Liver (tissue), 9 donors: ENCODE results near the gene EPB41L2. TPM values are rescaled to one million over a fixed set of nuclear protein-coding genes. Genes with fewer than 3 reads are reported as not detected.
A peak's percentile ranks its signal among the peaks of the same experiment; 100 is the strongest.

Source experiments
- DNase-seq: peaks from one replicate; pipeline ENCODE4 v3.0.0-alpha.2; 2017; ENCODE audit warnings: low spot score
- H3K27ac ChIP-seq, 2 donors: one replicate each; pipeline ENCODE4 v1.7.0; 2013; ENCODE audit warnings: inconsistent platforms in 2 of 2, low read length in 2 of 2, control low read depth in 1 of 2, low read depth in 1 of 2, mild to moderate bottlenecking in 1 of 2
- H3K27me3 ChIP-seq, 4 donors: one replicate each; pipeline versions ENCODE4 v1.6.1 to v1.7.0; 2013; ENCODE audit warnings: low read length in 3 of 4, inconsistent platforms in 1 of 4, mild to moderate bottlenecking in 1 of 4, moderate library complexity in 1 of 4; ENCODE audit not compliant: control insufficient read depth in 4 of 4, insufficient read depth in 4 of 4
- H3K36me3 ChIP-seq, 4 donors: one replicate each; pipeline versions ENCODE4 v1.6.1 to v1.7.0; 2013; ENCODE audit warnings: low read length in 3 of 4, mild to moderate bottlenecking in 3 of 4, low read depth in 1 of 4, moderate library complexity in 1 of 4; ENCODE audit not compliant: control insufficient read depth in 4 of 4, insufficient read depth in 3 of 4
- H3K4me1 ChIP-seq, 4 donors: one replicate each; pipeline versions ENCODE4 v1.6.1 to v1.7.0; 2013; ENCODE audit warnings: low read length in 3 of 4, mild to moderate bottlenecking in 3 of 4, moderate library complexity in 1 of 4; ENCODE audit not compliant: control insufficient read depth in 4 of 4, insufficient read depth in 4 of 4
- H3K4me3 ChIP-seq, 3 donors: one replicate each; pipeline versions ENCODE4 v1.6.1 to v1.7.0; 2013; ENCODE audit warnings: low read length in 3 of 3, control low read depth in 1 of 3, low read depth in 1 of 3, mild to moderate bottlenecking in 1 of 3
- H3K9ac ChIP-seq, 2 donors: one replicate each; pipeline ENCODE4 v1.7.0; 2013; ENCODE audit warnings: low read length in 2 of 2, mild to moderate bottlenecking in 2 of 2, moderate library complexity in 2 of 2, control low read depth in 1 of 2, low read depth in 1 of 2
- H3K9me3 ChIP-seq, 4 donors: one replicate each; pipeline versions ENCODE4 v1.6.1 to v1.7.0; 2013; ENCODE audit warnings: low read length in 3 of 4; ENCODE audit not compliant: control insufficient read depth in 4 of 4
- ATF3 ChIP-seq: IDR thresholded peaks from 2 replicates; pipeline ENCODE4 v1.6.1; 2016; ENCODE audit warnings: antibody characterized with exemption
- CTCF ChIP-seq: fragments of 150-350 bp; IDR thresholded peaks from 2 replicates; pipeline ENCODE4 v1.5.1; 2017; ENCODE audit warnings: improper control_type of control experiment, low read depth, low read length; ENCODE audit not compliant: missing input control
- EGR1 ChIP-seq, 2 donors: IDR thresholded peaks; 2 replicates each; pipeline ENCODE4 v1.6.1; 2016 to 2018; ENCODE audit warnings: antibody characterized with exemption in 2 of 2, low read depth in 2 of 2
- FOXA1 ChIP-seq: IDR thresholded peaks from 2 replicates; pipeline ENCODE4 v1.6.1; 2016; ENCODE audit warnings: antibody characterized with exemption
- FOXA2 ChIP-seq: IDR thresholded peaks from 2 replicates; pipeline ENCODE4 v1.6.1; 2016; ENCODE audit warnings: antibody characterized with exemption
- GABPA ChIP-seq, 2 donors: IDR thresholded peaks in 1 of 2; conservative IDR thresholded peaks in 1 of 2; 2 replicates each; pipeline ENCODE4 v1.6.1; 2016; ENCODE audit warnings: antibody characterized with exemption in 2 of 2, mild to moderate bottlenecking in 1 of 2, moderate library complexity in 1 of 2
- HNF4A ChIP-seq, 2 donors: conservative IDR thresholded peaks; 2 replicates each; pipeline ENCODE4 v1.6.1; 2016; ENCODE audit warnings: antibody characterized with exemption in 2 of 2, mild to moderate bottlenecking in 2 of 2
- HNF4G ChIP-seq: IDR thresholded peaks from 2 replicates; pipeline ENCODE4 v1.6.1; 2016; ENCODE audit warnings: antibody characterized with exemption
- JUND ChIP-seq, 2 donors: IDR thresholded peaks; 2 replicates each; pipeline ENCODE4 v1.6.1; 2016; ENCODE audit warnings: antibody characterized with exemption in 2 of 2
- MAX ChIP-seq: IDR thresholded peaks from 2 replicates; pipeline ENCODE4 v1.6.1; 2016; ENCODE audit warnings: antibody characterized with exemption
- NR2F2 ChIP-seq: IDR thresholded peaks from 2 replicates; pipeline ENCODE4 v1.6.1; 2016; ENCODE audit warnings: antibody characterized with exemption
- RAD21 ChIP-seq, 2 donors: IDR thresholded peaks; 2 replicates each; pipeline ENCODE4 v1.6.1; 2016; ENCODE audit warnings: antibody characterized with exemption in 2 of 2, mild to moderate bottlenecking in 2 of 2
- REST ChIP-seq: IDR thresholded peaks from 2 replicates; pipeline ENCODE4 v1.6.1; 2016; ENCODE audit warnings: antibody characterized with exemption, mild to moderate bottlenecking
- RXRA ChIP-seq, 2 donors: IDR thresholded peaks; 2 replicates each; pipeline ENCODE4 v1.6.1; 2017 to 2018; ENCODE audit warnings: antibody characterized with exemption in 2 of 2, mild to moderate bottlenecking in 1 of 2
- SP1 ChIP-seq: IDR thresholded peaks from 2 replicates; pipeline ENCODE4 v1.6.1; 2018; ENCODE audit warnings: antibody characterized with exemption, mild to moderate bottlenecking
- TAF1 ChIP-seq: conservative IDR thresholded peaks from 2 replicates; pipeline ENCODE4 v1.6.1; 2016; ENCODE audit warnings: antibody characterized with exemption, mild to moderate bottlenecking
- YY1 ChIP-seq: IDR thresholded peaks from 2 replicates; pipeline ENCODE4 v1.6.1; 2016; ENCODE audit warnings: antibody characterized with exemption, mild to moderate bottlenecking
- ZBTB33 ChIP-seq: IDR thresholded peaks from 2 replicates; pipeline ENCODE4 v1.6.1; 2016; ENCODE audit warnings: antibody characterized with exemption
- polyA plus RNA-seq, 2 donors: library from polyadenylated mRNA; stranded (reverse) in 1 of 2; unstranded in 1 of 2; fragments of 200-250 nt in 1 of 2; fragments of >200 nt in 1 of 2; fragmentation: Nextera tagmentation in 1 of 2; extraction: Ambion mirVana in 1 of 2; gene quantifications; one replicate each; pipeline versions ENCODE4 v1.2.1 to v1.2.3, GENCODE V29; 2013 to 2015
- total RNA-seq, 2 donors: library from RNA; depleted of rRNA; stranded (reverse); fragments of >200 nt; gene quantifications; one replicate each; pipeline ENCODE4 v1.2.3, GENCODE V29; 2014
- donor health status: healthy.
- donor health status: healthy.
- donor health status: healthy.
- donor health status: healthy.
- donor health status: healthy.

The EPB41L2 gene
- total and polyA plus RNA-seq, 4 donors: 10.0 to 43.3 (median 18.7) TPM

- Histone ChIP-seq H3K27me3 (no peaks in the 10 kb centered on the region), H3K4me1 (peaks cover 0 to 7% (median 5%) of the 10 kb centered on the region in 4 donors), H3K36me3 (no peaks in the 10 kb centered on the region), H3K4me3 (no peak overlapping the region), H3K9ac (no peak overlapping the region), H3K27ac (no peak overlapping the region), H3K9me3 (peaks cover 0 to 6% (median 0%) of the 10 kb centered on the region in 4 donors)
- peak; percentile 33 to 56 for TF ChIP-seq HNF4A (conservative IDR thresholded peaks at IDR 0.05)
- TF ChIP-seq NR2F2: no peak
- TF ChIP-seq ATF3: no peak
- TF ChIP-seq MAX: no peak
- TF ChIP-seq TAF1: no peak
- TF ChIP-seq ZBTB33: no peak
- no peak for TF ChIP-seq HNF4G
- TF ChIP-seq SP1: no peak
- no peak for TF ChIP-seq CTCF
- no peak for TF ChIP-seq REST
- TF ChIP-seq FOXA1: no peak
- no peak for TF ChIP-seq GABPA (IDR thresholded peaks at IDR 0.05 in 1 of 2, conservative IDR thresholded peaks at IDR 0.05 in 1 of 2)
- no peak for TF ChIP-seq EGR1 (IDR thresholded peaks at IDR 0.05; ENCODE audit: low read depth in 2 of 2)
- peak in 1 of 2 donors; percentile 62 for TF ChIP-seq RXRA (IDR thresholded peaks at IDR 0.05)
- TF ChIP-seq FOXA2: peak; percentile 38
- TF ChIP-seq YY1: peak; percentile 86
- peak in 1 of 2 donors; percentile 37 for TF ChIP-seq JUND (IDR thresholded peaks at IDR 0.05)
- TF ChIP-seq RAD21 (IDR thresholded peaks at IDR 0.05): peak; percentile 25 to 33
- DNase-seq: no peak
Measured at GRCh38 chr6:130796313-130796905, 266.6 kb downstream of the EPB41L2 start.
